ENCODE measurements around the gene CAMSAP1.

DNA sequence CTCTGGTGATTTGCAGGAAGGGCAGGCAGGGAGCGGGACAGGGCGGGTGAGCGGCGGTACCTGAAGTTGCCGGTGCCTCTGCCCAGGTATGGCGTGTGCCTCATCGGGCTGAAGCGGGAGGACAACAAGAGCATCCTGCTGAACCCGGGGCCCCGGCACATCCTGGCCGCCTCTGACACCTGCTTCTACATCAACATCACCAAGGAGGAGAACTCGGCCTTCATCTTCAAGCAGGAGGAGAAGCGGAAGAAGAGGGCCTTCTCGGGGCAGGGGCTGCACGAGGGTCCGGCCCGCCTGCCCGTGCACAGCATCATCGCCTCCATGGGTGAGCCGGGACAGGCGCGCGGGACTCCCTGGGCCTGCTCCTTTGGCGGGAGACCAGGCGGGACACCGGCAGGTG is 136.6 kb downstream of the CAMSAP1 start:
- TF ChIP-seq MXI1 (IDR thresholded peaks at IDR 0.05; ENCODE audit: borderline replicate concordance, low read depth, low read length) (no peak), CTCF (conservative IDR thresholded peaks at IDR 0.05; ENCODE audit: low read depth, low read length) (no peak), FOS (IDR thresholded peaks at IDR 0.05; ENCODE audit: low read depth, low read length) (no peak), RFX5 (IDR thresholded peaks at IDR 0.05; ENCODE audit: low read depth, low read length) (no peak)

Measured in IMR-90 (cell line).